ENCODE measurements around the gene PHACTR1.
"Not testable (repeated sequence)": the region's sequence is repeated elsewhere in the genome, so short reads cannot be mapped to it uniquely, and the experiment has no call there.

PHACTR1 gene

DNA sequence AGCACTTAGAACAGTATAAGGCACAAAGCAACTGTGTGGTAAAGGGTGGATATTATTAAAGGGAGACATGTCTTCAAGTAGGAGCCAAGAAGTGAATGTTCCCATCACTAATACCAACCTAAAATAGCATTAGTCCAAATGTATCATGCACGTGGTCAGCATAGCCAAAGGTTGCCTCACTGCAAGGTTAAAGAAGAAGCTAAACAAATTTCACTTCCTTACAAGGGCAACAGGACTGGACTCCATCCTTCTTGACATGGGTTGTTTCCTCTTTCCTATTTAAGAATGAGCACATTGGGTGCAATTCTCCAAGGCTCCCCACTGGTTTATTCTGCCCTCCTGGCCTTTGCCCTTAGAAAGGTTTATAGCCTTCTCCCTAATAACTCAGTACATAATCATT is 186.7 kb downstream of the PHACTR1 start:
- DNase-seq (ENCODE audit: low read depth): no peak

GRCh38 chr6:12909833-12910232 is 193.3 kb downstream of the PHACTR1 start:
- DNase-seq (ENCODE audit: low read depth): no peak

DNA sequence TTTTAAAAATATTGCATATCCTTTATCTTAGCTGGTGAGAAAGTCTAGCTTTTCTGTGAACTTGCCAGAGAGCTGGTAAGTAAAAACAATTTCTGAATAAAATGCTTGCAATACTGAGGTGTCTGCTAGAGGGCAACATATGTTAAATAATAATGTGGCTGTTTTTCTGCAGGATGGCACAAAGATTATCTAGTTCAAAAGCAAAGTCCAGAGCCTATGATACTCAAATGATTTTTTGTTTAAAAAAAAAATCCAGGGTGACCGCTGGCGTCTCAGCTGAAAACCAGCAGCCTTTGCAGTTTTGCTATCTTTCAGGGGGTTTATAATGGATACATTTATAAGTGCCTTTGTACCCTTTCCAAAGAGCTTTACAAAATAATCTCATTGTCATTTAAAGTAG is 194.9 kb downstream of the PHACTR1 start:
- no peak for DNase-seq (ENCODE audit: low read depth)

DNA sequence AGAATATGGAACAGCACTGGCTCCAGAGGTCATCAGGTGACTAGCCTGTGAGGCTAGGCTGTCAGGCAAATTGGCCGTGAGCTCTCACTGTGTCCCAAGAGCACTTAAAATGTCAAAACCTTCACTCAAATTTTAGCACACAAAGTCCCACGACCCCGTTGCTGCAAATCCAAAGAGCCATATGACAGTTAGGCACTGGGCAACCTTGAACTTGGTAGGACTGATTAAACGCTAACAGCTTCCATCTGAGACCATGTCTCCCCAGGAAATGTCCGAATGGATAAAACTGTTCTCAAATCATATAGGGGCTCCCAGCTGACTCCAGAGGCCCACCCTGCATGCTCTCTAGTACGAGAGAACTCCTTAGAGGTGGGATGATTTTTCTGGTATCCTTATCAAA is 196.6 kb downstream of the PHACTR1 start:
- DNase-seq (ENCODE audit: low read depth): no peak

GRCh38 chr6:12916006-12916405 is 199.4 kb downstream of the PHACTR1 start:
- no peak for DNase-seq (ENCODE audit: low read depth)

DNA sequence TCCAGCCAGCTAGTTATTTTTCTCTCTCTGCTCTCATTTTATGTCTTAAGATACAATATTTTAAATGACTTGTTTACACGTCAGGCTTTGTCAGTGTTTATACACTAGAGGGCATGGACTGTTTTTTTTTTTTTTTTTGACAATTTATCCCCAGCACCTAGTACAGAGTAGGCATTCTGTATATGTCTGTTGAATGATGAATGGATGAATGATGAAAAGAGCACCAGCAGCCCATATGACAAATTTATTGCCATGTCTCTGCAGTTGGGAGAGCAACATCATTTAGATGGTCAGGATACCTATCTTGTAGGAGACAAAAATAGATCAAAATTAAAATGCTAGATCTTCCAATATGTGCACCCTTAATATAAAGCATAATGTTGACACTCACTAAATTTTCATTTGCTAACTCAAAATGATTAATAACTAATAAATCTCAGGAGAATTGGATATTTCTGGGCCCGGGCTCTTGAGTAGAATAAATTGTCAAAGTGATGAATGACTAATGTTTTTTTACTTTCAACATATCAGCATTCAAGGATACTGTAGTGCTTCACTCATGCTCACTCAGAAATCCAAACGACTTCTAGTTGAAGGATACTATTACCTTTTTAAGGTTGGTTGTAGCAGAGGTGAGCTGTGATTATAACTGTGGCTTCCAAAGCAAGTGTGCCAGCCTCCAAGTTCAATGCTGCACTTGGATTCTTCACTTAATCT is 200.0 kb downstream of the PHACTR1 start:
- no peak for DNase-seq (ENCODE audit: low read depth)

- no peak for DNase-seq (ENCODE audit: low read depth)
These were observed 204.9 kb downstream of the PHACTR1 start for GRCh38 chr6:12921467-12921866.

- no peak for DNase-seq (ENCODE audit: low read depth)
These were observed 207.2 kb downstream of the PHACTR1 start for GRCh38 chr6:12923644-12924235.

DNA sequence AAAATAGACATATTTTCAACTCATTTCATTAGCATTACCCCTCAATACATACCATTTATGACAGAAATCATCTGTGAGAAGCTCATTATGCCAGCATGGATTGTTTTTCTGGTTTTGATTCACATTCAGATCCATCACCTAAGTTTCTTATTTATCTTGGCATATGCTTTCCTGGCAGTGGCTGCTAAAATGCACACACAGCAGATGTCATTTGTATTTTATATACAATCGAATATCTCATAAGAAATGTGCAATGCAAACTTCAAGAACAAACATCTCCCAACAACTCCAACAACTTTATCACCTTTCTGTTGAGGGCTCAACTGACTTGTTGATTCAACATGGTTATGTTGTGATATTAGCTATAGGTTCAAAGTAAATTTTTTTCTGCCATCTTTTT is 208.3 kb downstream of the PHACTR1 start:
- no peak for DNase-seq (ENCODE audit: low read depth)

- DNase-seq (ENCODE audit: low read depth): no peak
These were observed 211.2 kb downstream of the PHACTR1 start for GRCh38 chr6:12927746-12928145.

DNA sequence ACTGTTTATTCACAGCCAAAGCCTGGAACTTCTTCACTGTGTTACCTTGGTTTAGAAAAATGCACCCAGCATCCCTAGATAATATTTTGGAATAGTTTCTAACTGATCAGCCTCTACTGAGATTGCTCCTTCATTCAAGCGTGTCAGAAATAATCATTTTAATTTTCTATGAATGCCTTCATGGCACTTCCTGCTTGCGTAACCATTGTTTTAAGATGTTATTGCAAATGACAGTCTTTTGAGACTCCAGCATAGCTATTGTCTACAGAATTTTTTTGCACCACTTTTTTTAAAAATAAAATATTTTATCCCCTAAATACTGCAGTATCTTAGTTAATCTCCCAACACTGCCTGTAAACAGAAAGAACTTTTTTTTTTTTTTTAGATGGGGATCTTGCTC is 213.1 kb downstream of the PHACTR1 start:
- DNase-seq (ENCODE audit: low read depth): no peak

DNA sequence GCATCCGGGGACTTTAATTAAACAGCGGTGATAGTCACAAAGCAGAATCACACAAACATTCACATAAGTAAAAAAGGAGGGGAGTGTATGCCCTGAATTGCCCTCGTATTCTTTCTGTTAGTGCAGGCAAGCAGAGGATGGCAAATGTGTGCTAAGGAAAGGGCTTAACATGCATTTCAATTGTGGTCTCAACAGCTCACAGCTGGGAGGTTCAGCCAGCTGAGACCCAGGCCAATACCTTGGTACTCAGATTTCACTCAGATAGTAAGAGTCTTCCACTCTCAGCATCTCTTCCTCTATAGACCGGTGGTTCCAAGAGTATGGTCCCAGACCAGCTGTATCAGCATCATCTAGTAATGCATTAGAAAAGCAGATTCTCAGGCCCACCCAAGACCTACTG is 215.1 kb downstream of the PHACTR1 start:
- no peak for DNase-seq (ENCODE audit: low read depth)

- DNase-seq (ENCODE audit: low read depth): no peak
These were observed 219.1 kb downstream of the PHACTR1 start for GRCh38 chr6:12935637-12936036.

DNA sequence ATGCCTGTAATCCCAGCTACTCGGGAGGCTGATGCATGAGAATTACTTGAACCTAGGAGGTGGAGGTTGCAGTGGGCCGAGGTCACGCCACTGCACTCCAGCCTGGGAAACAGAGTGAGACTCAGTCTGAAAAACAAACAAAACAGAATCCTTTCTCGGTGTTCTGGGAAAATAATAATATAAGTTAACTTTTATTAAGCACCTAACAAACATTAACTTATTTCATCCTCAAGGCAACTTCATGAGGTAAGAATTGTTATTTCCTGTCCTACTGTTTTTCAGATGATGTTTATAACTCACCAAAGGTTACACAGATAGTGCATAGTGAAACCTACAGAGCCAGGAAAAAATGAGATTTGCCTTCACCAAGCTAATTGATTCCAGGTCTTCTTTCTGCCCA is 221.4 kb downstream of the PHACTR1 start:
- DNase-seq (ENCODE audit: low read depth): no peak

DNA sequence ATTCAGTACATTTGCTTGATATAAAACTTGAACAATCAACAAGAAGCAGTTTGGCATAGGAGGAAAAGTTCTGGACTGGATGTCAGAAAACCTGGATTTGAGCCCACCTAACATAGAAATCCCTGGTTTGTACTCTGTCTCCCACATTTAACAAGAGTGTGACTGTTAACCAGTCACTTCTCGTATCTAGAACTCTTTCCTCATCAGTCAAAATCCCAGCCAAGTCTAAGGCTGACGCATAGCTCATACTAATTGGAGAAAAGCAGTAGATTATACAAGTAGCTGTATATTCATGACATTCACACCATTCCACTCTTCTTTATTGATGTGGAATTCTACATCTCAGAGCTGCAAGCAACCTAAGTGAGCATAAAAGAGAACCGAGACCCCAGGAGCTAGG is 222.7 kb downstream of the PHACTR1 start:
- no peak for DNase-seq (ENCODE audit: low read depth)

DNA sequence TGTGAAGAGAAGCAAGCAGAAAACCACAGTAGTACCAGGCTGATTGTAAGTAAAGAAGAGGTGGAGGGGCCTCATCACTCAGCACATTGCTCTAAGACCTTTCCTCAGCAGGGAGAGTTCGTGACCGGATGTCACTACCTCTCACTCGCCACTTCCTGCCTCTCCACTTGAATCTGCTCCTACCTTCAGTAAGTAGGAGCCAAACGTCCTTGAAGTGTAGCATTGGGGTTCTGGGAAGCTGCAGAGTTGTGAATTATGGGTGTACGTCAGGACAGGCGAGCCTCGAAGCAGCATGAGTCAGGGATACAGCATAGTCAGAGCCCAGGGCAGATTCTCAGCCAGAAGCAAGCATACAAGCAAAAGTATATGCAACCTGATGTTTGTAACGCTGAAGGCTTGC is 224.9 kb downstream of the PHACTR1 start:
- DNase-seq (ENCODE audit: low read depth): no peak

DNA sequence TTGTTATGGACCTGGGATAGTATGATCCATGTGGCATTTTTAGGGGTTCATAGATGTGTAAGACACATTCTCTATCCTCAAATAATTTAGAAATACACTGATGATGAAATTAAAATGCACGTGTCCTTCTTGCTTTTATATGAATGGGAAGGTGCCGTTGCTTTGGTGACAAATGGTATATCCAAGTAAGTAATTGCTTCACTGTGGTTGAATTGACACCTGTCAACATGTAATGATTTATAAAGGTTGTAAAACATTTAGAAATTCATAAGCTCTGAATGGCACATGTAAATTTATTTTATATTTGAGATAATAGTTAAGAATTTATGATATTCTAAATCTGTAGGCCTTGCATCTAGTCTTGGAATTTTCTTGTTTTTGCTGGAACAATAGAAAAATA is 227.0 kb downstream of the PHACTR1 start:
- DNase-seq (ENCODE audit: low read depth): no peak

DNA sequence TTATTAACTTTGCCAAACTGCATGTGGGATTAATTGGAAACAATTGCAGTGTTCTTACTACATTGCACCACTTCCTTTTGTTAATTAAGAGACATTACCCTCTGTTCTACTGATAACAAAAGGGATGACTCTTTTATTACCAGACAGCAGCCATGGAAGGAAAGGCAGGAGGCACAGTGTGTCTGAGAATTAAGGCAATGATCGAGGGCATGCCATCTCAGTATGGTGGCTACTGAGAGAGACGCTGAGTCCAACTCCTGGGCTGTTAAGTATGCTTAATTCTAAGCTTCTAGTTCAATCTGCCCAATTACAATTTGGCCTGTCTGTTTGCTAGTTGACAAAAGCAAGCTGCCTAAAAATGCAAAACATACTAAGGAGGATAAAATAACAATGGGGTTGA is 227.4 kb downstream of the PHACTR1 start:
- no peak for DNase-seq (ENCODE audit: low read depth)

- DNase-seq (ENCODE audit: low read depth): not testable (repeated sequence)
These were observed 228.0 kb downstream of the PHACTR1 start for GRCh38 chr6:12944528-12944927.

DNA sequence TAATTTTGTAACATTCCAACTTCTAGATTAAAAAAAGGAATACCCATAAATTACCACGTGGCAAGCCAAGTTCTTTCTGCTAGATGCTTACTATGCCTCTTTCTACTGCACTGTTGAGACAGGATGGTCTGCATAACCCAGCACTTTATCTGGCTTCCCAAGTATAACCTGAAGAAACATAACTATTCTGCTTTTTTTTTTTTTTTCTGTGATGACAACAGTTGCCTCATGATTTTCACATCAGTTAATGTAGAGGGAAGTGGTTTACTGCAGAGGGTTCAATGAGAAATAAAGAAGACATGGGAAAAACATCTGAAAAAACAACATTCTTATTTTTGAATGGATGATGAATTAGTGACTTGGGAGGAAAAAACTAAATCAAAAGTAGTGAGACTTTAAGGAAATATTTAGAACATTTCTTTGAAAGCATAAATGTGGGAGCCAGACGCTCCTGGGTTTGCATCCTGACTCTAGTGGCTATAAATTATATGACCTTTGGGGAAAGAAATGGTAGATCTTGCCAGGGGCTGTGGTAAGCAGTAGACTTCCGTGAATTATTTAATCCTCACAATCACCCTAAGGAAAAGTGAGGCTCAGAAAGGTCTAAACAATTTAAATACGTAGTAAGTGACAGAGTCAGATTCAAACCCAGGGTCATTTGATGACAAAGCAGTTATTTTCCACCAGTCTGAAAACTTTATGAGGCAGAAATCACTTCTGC is 230.7 kb downstream of the PHACTR1 start:
- DNase-seq (ENCODE audit: low read depth): no peak

- DNase-seq (ENCODE audit: low read depth): no peak
These were observed 231.4 kb downstream of the PHACTR1 start for GRCh38 chr6:12947967-12948366.

GRCh38 chr6:12950976-12951375 is 234.4 kb downstream of the PHACTR1 start:
- no peak for DNase-seq (ENCODE audit: low read depth)

GRCh38 chr6:12951415-12951814 is 234.8 kb downstream of the PHACTR1 start:
- DNase-seq (ENCODE audit: low read depth): no peak
